Activated B cell treated with CpG ODN at 0.5 μM for 24 hours (primary cell): ENCODE measurements around the gene ACAP2. TPM values are rescaled to one million over a fixed set of nuclear protein-coding genes. Genes with fewer than 3 reads are reported as not detected.

Experiments used
- ATAC-seq: fragments of 200-7000 bp; cut with Tn5 transposase; one replicate; pipeline ENCODE4 v1.10.0; 2021; ENCODE audit warnings: low read depth, mild to moderate bottlenecking, moderate library complexity
- CTCF ChIA-PET: fragments of 350-600 bp; sonication (Branson Sonifier 250); formaldehyde crosslinking; loops from one replicate; lab custom pipeline; 2021; ENCODE audit warnings: antibody characterized with exemption; lab: Charles Lee
- POLR2A ChIA-PET: fragments of 350-600 bp; sonication (Branson Sonifier 250); formaldehyde crosslinking; loops from one replicate; lab custom pipeline; 2021; ENCODE audit warnings: antibody characterized with exemption; lab: Charles Lee
- DNase-seq: peaks from one replicate; pipeline ENCODE4 v3.0.0; 2022
- H3K27ac Mint-ChIP-seq: one replicate; pipeline ENCODE4 v1.8.0; 2020; ENCODE audit warnings: mixed read lengths
- H3K27me3 Mint-ChIP-seq: one replicate; pipeline ENCODE4 v1.8.0; 2021; ENCODE audit warnings: mixed read lengths
- H3K36me3 Mint-ChIP-seq: one replicate; pipeline ENCODE4 v1.8.0; 2021; ENCODE audit warnings: low read depth, mixed read lengths
- H3K4me1 Mint-ChIP-seq: one replicate; pipeline ENCODE4 v1.8.0; 2021; ENCODE audit warnings: mixed read lengths
- H3K4me3 Mint-ChIP-seq: one replicate; pipeline ENCODE4 v1.8.0; 2020; ENCODE audit warnings: mild to moderate bottlenecking, mixed read lengths
- H3K9me3 Mint-ChIP-seq: one replicate; pipeline ENCODE4 v1.8.0; 2020; ENCODE audit warnings: mixed read lengths
- CTCF ChIP-seq: fragments of 200-600 bp; IDR thresholded peaks from one replicate; pipeline ENCODE4 v1.8.0; 2022; ENCODE audit warnings: antibody characterized with exemption, mild to moderate bottlenecking
- intact Hi-C: fragments of 100-400 bp; cut with micrococcal nuclease; formaldehyde crosslinking; loops from one replicate; pipeline ENCODE4 v1.15.1; 2024
- total RNA-seq: library from RNA; stranded (reverse); gene quantifications from 2 replicates; pipeline ENCODE4 v1.2.3, GENCODE V29; 2022

ACAP2 gene
- total RNA-seq, 1 donor from 2014 or later, result 89.7 TPM

- CTCF ChIA-PET, result interaction anchor here (6.0 kb wide), 1 partner anchor 583 kb away, joined by 48 read pairs; no protein-coding TSS in a partner anchor
- H3K4me3 Mint-ChIP-seq, result no peak overlapping the region
- POLR2A ChIA-PET, result no interaction called here
- H3K27me3 Mint-ChIP-seq, result no peaks in the 10 kb centered on the region
- intact Hi-C loops, result no loop called here
- no peak for TF ChIP-seq CTCF
- no peak overlapping the region for H3K27ac Mint-ChIP-seq
- DNase-seq, result no peak
- H3K4me1 Mint-ChIP-seq, result peaks cover 20% of the 10 kb centered on the region
- H3K9me3 Mint-ChIP-seq, result no peaks in the 10 kb centered on the region
- H3K36me3 Mint-ChIP-seq, result no peaks in the 10 kb centered on the region
- ATAC-seq, result no peak
These were observed 177.3 kb downstream of the ACAP2 start for GRCh38 chr3:195265363-195265976.

GRCh38 chr3:195263925-195264600 lies 178.8 kb downstream of the ACAP2 start:
- H3K4me1 Mint-ChIP-seq, result peaks cover 11% of the 10 kb centered on the region
- POLR2A ChIA-PET, result no interaction called here
- CTCF ChIA-PET, result interaction anchor here (2.2 to 6.0 kb wide), 2 partner anchors 581 to 593 kb away, joined by 9 to 48 read pairs; partner anchors contain the start of gene LSG1
- H3K9me3 Mint-ChIP-seq, result no peaks in the 10 kb centered on the region
- H3K27me3 Mint-ChIP-seq, result no peaks in the 10 kb centered on the region
- H3K4me3 Mint-ChIP-seq, result no peak overlapping the region
- intact Hi-C loops, result no loop called here
- H3K36me3 Mint-ChIP-seq, result no peaks in the 10 kb centered on the region
- no peak for ATAC-seq
- no peak for TF ChIP-seq CTCF
- H3K27ac Mint-ChIP-seq, result no peak overlapping the region
- DNase-seq, result no peak

GRCh38 chr3:195263193-195263924 lies 179.5 kb downstream of the ACAP2 start:
- ChIA-PET CTCF (interaction anchor here (2.2 to 6.0 kb wide), 3 partner anchors 8 to 592 kb away, joined by 9 to 48 read pairs (median 24); partner anchors contain the start of genes LSG1 and XXYLT1), POLR2A (no interaction called here)
- Mint-ChIP-seq H3K27me3 (no peaks in the 10 kb centered on the region), H3K4me1 (peaks cover 13% of the 10 kb centered on the region), H3K27ac (no peak overlapping the region), H3K4me3 (no peak overlapping the region), H3K9me3 (no peaks in the 10 kb centered on the region), H3K36me3 (no peaks in the 10 kb centered on the region)
- no peak for ATAC-seq
- TF ChIP-seq CTCF, result no peak
- intact Hi-C loops, result no loop called here
- no peak for DNase-seq

- H3K9me3 Mint-ChIP-seq, result no peaks in the 10 kb centered on the region
- no peaks in the 10 kb centered on the region for H3K27me3 Mint-ChIP-seq
- H3K27ac Mint-ChIP-seq, result no peak overlapping the region
- TF ChIP-seq CTCF, result no peak
- H3K36me3 Mint-ChIP-seq, result no peaks in the 10 kb centered on the region
- CTCF ChIA-PET, result interaction anchor here (1.4 to 6.0 kb wide), 5 partner anchors 9 to 590 kb away, joined by 5 to 48 read pairs (median 12); partner anchors contain the start of genes LSG1 and XXYLT1
- ATAC-seq (no peak), DNase-seq (no peak)
- no peak overlapping the region for H3K4me3 Mint-ChIP-seq
- peaks cover 13% of the 10 kb centered on the region for H3K4me1 Mint-ChIP-seq
- POLR2A ChIA-PET, result interaction anchor here (1.1 to 2.7 kb wide), 3 partner anchors 8 to 579 kb away, joined by 4 to 17 read pairs (median 7); partner anchors contain the start of gene XXYLT1
- intact Hi-C loops, result loop anchor here (2.0 kb wide), 1 partner anchor 105 kb away; no protein-coding TSS in a partner anchor
These were observed 180.9 kb downstream of the ACAP2 start for GRCh38 chr3:195261925-195262324.
